ENCODE results near the gene DSCAM. TPM values are rescaled to one million over a fixed set of nuclear protein-coding genes. Genes with fewer than 3 reads are reported as not detected.

The DSCAM gene
- total and polyA plus RNA-seq, 2 donors (not counting 3 experiments of a cell fraction or from before 2014, with no cell fraction given), result not detected

- intact Hi-C loops (cut with micrococcal nuclease), result loop anchor here (2.0 kb wide), 1 partner anchor 602 kb away; no protein-coding TSS in a partner anchor
- dilution Hi-C loops (cut with MboI; ENCODE audit: extremely low pct_ligation_motif_present, low sequenced_read_pairs), result no loop called here
- no peak for DNase-seq (ENCODE audit: low read depth, low spot score)
Measured at GRCh38 chr21:40120940-40121575, 725.9 kb downstream of the DSCAM start.

More at GRCh38 chr21:40120940-40121575, 725.9 kb downstream of the DSCAM start:
- no peaks in the 10 kb centered on the region for H4K20me1 ChIP-seq (replicated peaks; ENCODE audit: control insufficient read depth, extremely low read depth, insufficient read depth, low read length)
- ChIA-PET POLR2A (no interaction called here), CTCF (interaction anchor here (1.2 kb wide), 1 partner anchor 603 kb away, joined by 3 read pairs; no protein-coding TSS in a partner anchor)
- no peak overlapping the region for H3K4me2 ChIP-seq (ENCODE audit: insufficient read depth, low read length)
- no peak overlapping the region for H3K9ac ChIP-seq (replicated peaks; ENCODE audit: extremely low read depth, insufficient read depth, low read length)
- H3K36me3 ChIP-seq (ENCODE audit: control insufficient read depth in 2 of 2, extremely low read depth in 1 of 2, insufficient read depth in 2 of 2, low read length in 2 of 2), result no peaks in the 10 kb centered on the region
- no peaks in the 10 kb centered on the region for H3K9me1 ChIP-seq (replicated peaks; ENCODE audit: control insufficient read depth, extremely low read depth, insufficient read depth, low read length)
- H3K4me3 ChIP-seq (replicated peaks in 1 of 3; ENCODE audit: insufficient read depth in 1 of 3, low read depth in 1 of 3, low read length in 3 of 3), result no peak overlapping the region
- no peak overlapping the region for H2AFZ ChIP-seq (ENCODE audit: low read depth, low read length)
- BruUV-seq (replicated peaks), result no TSS peak
- no peaks in the 10 kb centered on the region for H3K79me2 ChIP-seq (ENCODE audit: control insufficient read depth, insufficient read depth, low read length)
- H3K27ac ChIP-seq (ENCODE audit: insufficient read depth, low read depth, low read length), result no peak overlapping the region
- FAIRE-seq, result no peak
- TF ChIP-seq EZH2 (IDR thresholded peaks at IDR 0.05; ENCODE audit: borderline replicate concordance, low read depth, low read length, severe bottlenecking) (no peak), MAX (IDR thresholded peaks at IDR 0.05; ENCODE audit: insufficient read depth, insufficient read length) (no peak), CTCF (IDR thresholded peaks at IDR 0.05; ENCODE audit: extremely low read depth in 1 of 2, insufficient read depth in 1 of 2, low read depth in 1 of 2, low read length in 2 of 2) (peak; percentile 30 to 36)
- no peaks in the 10 kb centered on the region for H3K4me1 ChIP-seq (ENCODE audit: control insufficient read depth, extremely low read depth, insufficient read depth, low read length)
- H3K9me3 ChIP-seq (replicated peaks; ENCODE audit: control insufficient read depth, insufficient read depth, low read length), result peaks cover 2% of the 10 kb centered on the region
- no peaks in the 10 kb centered on the region for H3K27me3 ChIP-seq (ENCODE audit: control insufficient read depth in 2 of 2, insufficient read depth in 2 of 2, low read length in 2 of 2)
